ENCODE results near the gene MPV17L.
"Not testable (repeated sequence)": the region's sequence is repeated elsewhere in the genome, so short reads cannot be mapped to it uniquely, and the experiment has no call there.

MPV17L gene

GRCh38 chr16:15453296-15453695 lies 57.7 kb downstream of the MPV17L start:
- not testable (repeated sequence) for DNase-seq

GRCh38 chr16:15454933-15455332 lies 59.4 kb downstream of the MPV17L start:
- not testable (repeated sequence) for DNase-seq

DNA sequence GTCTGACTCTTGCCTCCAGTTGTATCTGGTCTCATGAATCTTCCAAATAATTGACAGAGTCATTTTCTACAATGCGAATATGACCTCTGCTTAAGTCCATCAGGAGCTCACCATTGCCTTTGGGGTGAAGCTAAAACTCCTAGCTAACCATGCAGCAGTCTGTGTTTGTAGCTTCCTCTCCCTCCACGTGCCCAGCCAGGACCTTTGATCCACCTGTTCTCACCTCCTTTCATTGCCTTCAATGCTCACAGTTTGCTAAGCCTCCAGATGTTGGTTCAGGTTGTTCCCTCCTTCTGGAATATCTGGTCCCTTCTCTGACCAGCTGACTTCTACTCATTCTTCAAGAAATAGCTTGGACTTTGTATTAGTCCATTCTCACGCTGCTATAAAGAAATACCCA lies 61.8 kb downstream of the MPV17L start:
- no peak for DNase-seq

DNA sequence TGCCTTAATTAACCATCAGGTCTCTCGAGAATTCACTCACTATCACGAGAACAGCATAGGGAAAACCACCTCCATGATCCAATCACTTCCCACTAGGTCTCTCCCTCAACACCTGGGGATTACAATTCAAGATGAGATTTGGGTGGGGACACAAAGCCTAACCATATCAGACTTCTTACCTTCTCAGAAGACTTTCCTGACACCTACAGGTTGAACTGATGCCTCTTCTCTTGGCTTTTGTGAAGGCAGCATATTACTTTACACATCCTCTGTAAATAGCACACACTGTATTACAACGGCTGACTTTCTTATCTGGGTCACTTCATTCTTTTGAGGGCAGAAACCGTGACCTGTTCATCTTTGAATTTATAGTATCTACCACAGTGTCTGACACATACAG lies 62.4 kb downstream of the MPV17L start:
- no peak for DNase-seq

DNA sequence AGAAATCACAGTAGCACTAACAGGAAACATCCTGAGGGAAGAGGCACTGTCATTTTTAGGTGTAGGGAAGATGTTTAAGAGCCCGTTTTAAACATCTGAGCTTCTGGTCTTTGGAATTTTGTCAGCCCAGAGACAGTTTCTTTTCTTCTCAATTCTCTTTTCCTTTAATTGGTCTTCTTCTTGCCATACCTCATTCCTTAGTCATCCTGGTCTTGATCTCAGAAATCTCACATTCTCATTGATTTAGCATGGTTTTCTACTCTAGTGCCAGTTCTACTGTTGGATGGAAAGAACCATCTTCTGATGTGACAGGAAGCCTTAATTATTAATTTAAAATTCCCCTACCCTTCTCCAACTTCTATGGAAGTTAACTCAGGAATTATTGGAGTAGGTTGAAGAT lies 64.2 kb downstream of the MPV17L start:
- DNase-seq: no peak

DNA sequence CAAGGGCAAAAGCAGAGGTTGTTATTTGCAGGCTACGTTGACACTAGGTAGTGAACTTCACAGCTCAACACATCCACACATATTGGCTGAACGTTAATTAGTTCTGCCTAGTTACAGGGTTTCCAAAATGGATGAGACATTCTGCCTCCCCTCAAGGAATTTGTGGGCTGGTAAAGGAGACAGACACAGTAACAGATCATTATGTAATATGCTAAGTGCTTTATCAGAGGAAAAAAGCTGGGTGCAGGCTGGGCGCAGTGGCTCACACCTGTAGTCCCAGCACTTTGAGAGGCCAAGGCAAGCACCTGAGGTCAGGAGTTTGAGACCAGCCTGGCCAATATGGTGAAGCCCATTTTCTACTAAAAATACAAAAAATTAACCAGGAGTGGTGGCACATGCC lies 65.0 kb downstream of the MPV17L start:
- no peak for DNase-seq

- DNase-seq: no peak
Measured at GRCh38 chr16:15461376-15461775, 65.8 kb downstream of the MPV17L start.
